LHCN-M2 (cell line): ENCODE data around the gene PLD2. TPM values are rescaled to one million over a fixed set of nuclear protein-coding genes. Genes with fewer than 3 reads are reported as not detected.

Experiments
- DNase-seq: peaks from one replicate; pipeline ENCODE4 v3.0.0-alpha.2; 2012; ENCODE audit warnings: low read depth
- polyA plus RNA-seq: library from polyadenylated mRNA; unstranded; fragments of >200 nt; gene quantifications from one replicate; pipeline ENCODE4 v1.2.1, GENCODE V29; 2012; ENCODE audit warnings: missing spikeins
- total RNA-seq: library from RNA; depleted of rRNA; stranded (reverse); fragments of >200 nt; gene quantifications from 2 replicates; pipeline ENCODE4 v1.2.3, GENCODE V29; 2014; rRNA removed

PLD2 gene
- 13.6 and 15.3 TPM in 2 replicates for total RNA-seq
- 11.7 TPM for polyA plus RNA-seq

- DNase-seq: peak; percentile 69
Observed at GRCh38 chr17:4806777-4807604, at the start of gene PLD2. TSS of gene PLD2 (plus strand) at chr17:4807152. CDS start at chr17:4807773, 621 bp downstream.

- no peak for DNase-seq
Observed at GRCh38 chr17:4759776-4760236, 47.1 kb upstream of the PLD2 start.

GRCh38 chr17:4764595-4764994, 42.4 kb upstream of the PLD2 start:
- DNase-seq: no peak

- no peak for DNase-seq
Observed at GRCh38 chr17:4766201-4766600, 40.8 kb upstream of the PLD2 start.

GRCh38 chr17:4766723-4767122, 40.2 kb upstream of the PLD2 start:
- DNase-seq: no peak

GRCh38 chr17:4768298-4768697, 38.7 kb upstream of the PLD2 start:
- DNase-seq: no peak

- DNase-seq: no peak
Observed at GRCh38 chr17:4769628-4770027, 37.3 kb upstream of the PLD2 start.

GRCh38 chr17:4771519-4772234, 35.3 kb upstream of the PLD2 start, which contains the start of gene TM4SF5:
TSS of gene TM4SF5 (plus strand) at chr17:4771886. CDS start at chr17:4771923, 37 bp downstream.
- no peak for DNase-seq

- DNase-seq: no peak
Observed at GRCh38 chr17:4772235-4772613, 34.7 kb upstream of the PLD2 start.

GRCh38 chr17:4777969-4778760, 28.8 kb upstream of the PLD2 start:
- no peak for DNase-seq

- DNase-seq: no peak
Observed at GRCh38 chr17:4780325-4780955, 26.5 kb upstream of the PLD2 start.

GRCh38 chr17:4782652-4783051, 24.3 kb upstream of the PLD2 start:
- DNase-seq: no peak

- no peak for DNase-seq
Observed at GRCh38 chr17:4785311-4786105, 21.4 kb upstream of the PLD2 start.

GRCh38 chr17:4786106-4786511, 20.8 kb upstream of the PLD2 start, which contains the start of gene VMO1:
TSS of gene VMO1 (minus strand) at chr17:4786364. CDS start at chr17:4786352, 12 bp downstream.
- DNase-seq: peak; percentile 44

GRCh38 chr17:4786516-4786915, 20.4 kb upstream of the PLD2 start:
- DNase-seq: no peak

- DNase-seq: no peak
Observed at GRCh38 chr17:4788159-4788806, 18.7 kb upstream of the PLD2 start.

- DNase-seq: no peak
Observed at GRCh38 chr17:4788807-4789700, 17.9 kb upstream of the PLD2 start, which contains the start of gene GLTPD2. TSS of gene GLTPD2 (plus strand) at chr17:4788964. CDS start at chr17:4789012, 48 bp downstream.

GRCh38 chr17:4789701-4789950, 17.3 kb upstream of the PLD2 start:
- DNase-seq: no peak
